Thymus (tissue), 11 donors: ENCODE results near the gene CTTN. TPM values are rescaled to one million over a fixed set of nuclear protein-coding genes. Genes with fewer than 3 reads are reported as not detected.
"Not testable (repeated sequence)": the region's sequence is repeated elsewhere in the genome, so short reads cannot be mapped to it uniquely, and the experiment has no call there.

Experiments used
- DNase-seq, 9 donors: peaks; one replicate each; pipeline ENCODE4 v3.0.0-alpha.2; 2013; ENCODE audit warnings: low spot score in 9 of 9, low read depth in 6 of 9, missing footprints in 1 of 9
- H3K27ac ChIP-seq, 2 donors: one replicate each; pipeline ENCODE4 v1.5.1; 2013; ENCODE audit warnings: control low read depth in 1 of 2, low read depth in 1 of 2, low read length in 1 of 2, mild to moderate bottlenecking in 1 of 2, moderate library complexity in 1 of 2
- H3K27me3 ChIP-seq, 2 donors: one replicate each; pipeline ENCODE4 v1.5.1; 2013; ENCODE audit warnings: low read length in 1 of 2; ENCODE audit not compliant: control insufficient read depth in 2 of 2, insufficient read depth in 1 of 2
- H3K36me3 ChIP-seq, 2 donors: one replicate each; pipeline ENCODE4 v1.5.1; 2013; ENCODE audit warnings: low read length in 1 of 2, mild to moderate bottlenecking in 1 of 2, moderate library complexity in 1 of 2; ENCODE audit not compliant: control insufficient read depth in 2 of 2, insufficient read depth in 2 of 2
- H3K4me1 ChIP-seq, 2 donors: one replicate each; pipeline ENCODE4 v1.5.1; 2013; ENCODE audit warnings: low read length in 2 of 2; ENCODE audit not compliant: control insufficient read depth in 2 of 2, insufficient read depth in 2 of 2
- H3K4me3 ChIP-seq, 2 donors: one replicate each; pipeline ENCODE4 v1.5.1; 2013; ENCODE audit warnings: low read length in 2 of 2, control low read depth in 1 of 2, mild to moderate bottlenecking in 1 of 2
- H3K9me3 ChIP-seq, 2 donors: one replicate each; pipeline ENCODE4 v1.5.1; 2013; ENCODE audit warnings: low read length in 1 of 2, mild to moderate bottlenecking in 1 of 2; ENCODE audit not compliant: control insufficient read depth in 2 of 2, insufficient read depth in 1 of 2
- WGBS: extraction: QIAGEN DNeasy Blood & Tissue Kit; methylation state at CpG from one replicate; pipeline ENCODE4 v1.1.7; 2013; 5-methylcytosine and 5-hydroxymethylcytosine counted together
- polyA plus RNA-seq: library from polyadenylated mRNA; stranded (reverse); fragments of 200-250 nt; gene quantifications from one replicate; pipeline ENCODE4 v1.2.3, GENCODE V29; 2013
- total RNA-seq: library from RNA; stranded (reverse); fragments of 120-200 nt; gene quantifications from one replicate; pipeline ENCODE4 v1.2.4, GENCODE V29; 2013
- donor health status: healthy.

CTTN gene
- total and polyA plus RNA-seq, 2 donors, result 31.4 to 65.5 TPM

GRCh38 chr11:70402016-70402415 is 3.7 kb downstream of the CTTN start:
- Histone ChIP-seq H3K9me3 (no peaks in the 10 kb centered on the region), H3K4me1 (peaks cover 10 to 12% of the 10 kb centered on the region in 2 donors), H3K27me3 (peaks cover 18 to 50% of the 10 kb centered on the region in 2 donors), H3K36me3 (peaks cover 0 to under 1% of the 10 kb centered on the region in 2 donors), H3K27ac (no peak overlapping the region), H3K4me3 (no peak overlapping the region)
- 81% methylated on average over 10 of the region's 10 CpGs for WGBS
- no peak for DNase-seq

GRCh38 chr11:70402685-70403084 is 4.4 kb downstream of the CTTN start:
- Histone ChIP-seq H3K27me3 (peaks cover 18 to 45% of the 10 kb centered on the region in 2 donors), H3K4me1 (peaks cover 4 to 6% of the 10 kb centered on the region in 2 donors), H3K36me3 (peaks cover 0 to 5% of the 10 kb centered on the region in 2 donors), H3K27ac (no peak overlapping the region), H3K9me3 (no peaks in the 10 kb centered on the region), H3K4me3 (no peak overlapping the region)
- WGBS, result 37% methylated on average over 1 of the region's 1 CpG
- DNase-seq, result no peak

- Histone ChIP-seq H3K9me3 (no peaks in the 10 kb centered on the region), H3K4me3 (no peak overlapping the region), H3K27me3 (peaks cover 16 to 31% of the 10 kb centered on the region in 2 donors), H3K4me1 (no peaks in the 10 kb centered on the region), H3K27ac (no peak overlapping the region), H3K36me3 (peaks cover 7 to 12% of the 10 kb centered on the region in 2 donors)
- DNase-seq, result no peak
- 96% methylated on average over 11 of the region's 11 CpGs for WGBS
These were observed 5.9 kb downstream of the CTTN start for GRCh38 chr11:70404244-70404643.

GRCh38 chr11:70405679-70406395 is 7.5 kb downstream of the CTTN start:
- DNase-seq, result no peak
- peaks cover 0 to 1% of the 10 kb centered on the region in 2 donors for H3K9me3 ChIP-seq
- peaks cover 14 to 22% of the 10 kb centered on the region in 2 donors for H3K36me3 ChIP-seq
- H3K27me3 ChIP-seq, result peaks cover 4 to 15% of the 10 kb centered on the region in 2 donors
- peaks cover 0 to 6% of the 10 kb centered on the region in 2 donors for H3K4me1 ChIP-seq
- no peak overlapping the region for H3K4me3 ChIP-seq
- no peak overlapping the region for H3K27ac ChIP-seq
- WGBS, result 98% methylated on average over 20 of the region's 20 CpGs

GRCh38 chr11:70407121-70407520 is 8.8 kb downstream of the CTTN start:
- WGBS, result 96% methylated on average over 13 of the region's 13 CpGs
- DNase-seq, result no peak
- peaks cover 0 to 1% of the 10 kb centered on the region in 2 donors for H3K9me3 ChIP-seq
- no peak overlapping the region for H3K27ac ChIP-seq
- peaks cover 15 to 25% of the 10 kb centered on the region in 2 donors for H3K36me3 ChIP-seq
- H3K27me3 ChIP-seq, result peaks cover 3 to 12% of the 10 kb centered on the region in 2 donors
- H3K4me1 ChIP-seq, result peaks cover 0 to 6% of the 10 kb centered on the region in 2 donors
- H3K4me3 ChIP-seq, result no peak overlapping the region

GRCh38 chr11:70407814-70408213 is 9.5 kb downstream of the CTTN start:
- DNase-seq, result no peak
- peaks cover 0 to 1% of the 10 kb centered on the region in 2 donors for H3K9me3 ChIP-seq
- H3K4me1 ChIP-seq, result peaks cover 0 to 6% of the 10 kb centered on the region in 2 donors
- H3K36me3 ChIP-seq, result peaks cover 15 to 25% of the 10 kb centered on the region in 2 donors
- H3K4me3 ChIP-seq, result no peak overlapping the region
- no peak overlapping the region for H3K27ac ChIP-seq
- WGBS, result 98% methylated on average over 6 of the region's 6 CpGs
- peaks cover 0 to 9% of the 10 kb centered on the region in 2 donors for H3K27me3 ChIP-seq

GRCh38 chr11:70408326-70408725 is 10.0 kb downstream of the CTTN start:
- not testable (repeated sequence) for H3K27me3 ChIP-seq, DNase-seq
- 83% methylated on average over 4 of the region's 4 CpGs for WGBS

GRCh38 chr11:70409437-70409836 is 11.1 kb downstream of the CTTN start:
- Histone ChIP-seq H3K27ac (no peak overlapping the region), H3K27me3 (peaks cover 0 to 3% of the 10 kb centered on the region in 2 donors), H3K4me1 (peaks cover 0 to 6% of the 10 kb centered on the region in 2 donors), H3K9me3 (peaks cover 0 to 1% of the 10 kb centered on the region in 2 donors), H3K4me3 (no peak overlapping the region), H3K36me3 (peaks cover 15 to 25% of the 10 kb centered on the region in 2 donors)
- 96% methylated on average over 10 of the region's 10 CpGs for WGBS
- no peak for DNase-seq

More at GRCh38 chr11:70408326-70408725, 10.0 kb downstream of the CTTN start:
- peaks cover 15 to 25% of the 10 kb centered on the region in 2 donors for H3K36me3 ChIP-seq
- not testable (repeated sequence) for H3K4me3 ChIP-seq, H3K4me1 ChIP-seq, H3K27ac ChIP-seq, H3K9me3 ChIP-seq

- DNase-seq, result no peak
- H3K27ac ChIP-seq, result no peak overlapping the region
- H3K36me3 ChIP-seq, result peaks cover 20 to 25% of the 10 kb centered on the region in 2 donors
- WGBS, result 95% methylated on average over 7 of the region's 7 CpGs
- H3K4me1 ChIP-seq, result peaks cover 0 to 6% of the 10 kb centered on the region in 2 donors
- peaks cover 0 to 1% of the 10 kb centered on the region in 2 donors for H3K9me3 ChIP-seq
- H3K4me3 ChIP-seq, result no peak overlapping the region
- H3K27me3 ChIP-seq, result peaks cover 0 to 3% of the 10 kb centered on the region in 2 donors
These were observed 11.5 kb downstream of the CTTN start for GRCh38 chr11:70409871-70410270.
